ENCODE measurements around the gene MRPS22. TPM values are rescaled to one million over a fixed set of nuclear protein-coding genes. Genes with fewer than 3 reads are reported as not detected.

Gene MRPS22
- 75.8 and 92.1 TPM in 2 replicates for total RNA-seq (ENCODE audit: low replicate concordance)

GRCh38 chr3:139343895-139344856, at the start of gene MRPS22:
Gene MRPS22 (plus strand): TSS chr3:139344020. CDS start chr3:139344027, 7 bp downstream.
- DNase-seq (ENCODE audit: low read depth): peak; percentile 91
- H3K4me3 ChIP-seq (ENCODE audit: low read depth, low read length): peak within 1 kb of the TSS; percentile 84
- TF ChIP-seq, protein P1, sequence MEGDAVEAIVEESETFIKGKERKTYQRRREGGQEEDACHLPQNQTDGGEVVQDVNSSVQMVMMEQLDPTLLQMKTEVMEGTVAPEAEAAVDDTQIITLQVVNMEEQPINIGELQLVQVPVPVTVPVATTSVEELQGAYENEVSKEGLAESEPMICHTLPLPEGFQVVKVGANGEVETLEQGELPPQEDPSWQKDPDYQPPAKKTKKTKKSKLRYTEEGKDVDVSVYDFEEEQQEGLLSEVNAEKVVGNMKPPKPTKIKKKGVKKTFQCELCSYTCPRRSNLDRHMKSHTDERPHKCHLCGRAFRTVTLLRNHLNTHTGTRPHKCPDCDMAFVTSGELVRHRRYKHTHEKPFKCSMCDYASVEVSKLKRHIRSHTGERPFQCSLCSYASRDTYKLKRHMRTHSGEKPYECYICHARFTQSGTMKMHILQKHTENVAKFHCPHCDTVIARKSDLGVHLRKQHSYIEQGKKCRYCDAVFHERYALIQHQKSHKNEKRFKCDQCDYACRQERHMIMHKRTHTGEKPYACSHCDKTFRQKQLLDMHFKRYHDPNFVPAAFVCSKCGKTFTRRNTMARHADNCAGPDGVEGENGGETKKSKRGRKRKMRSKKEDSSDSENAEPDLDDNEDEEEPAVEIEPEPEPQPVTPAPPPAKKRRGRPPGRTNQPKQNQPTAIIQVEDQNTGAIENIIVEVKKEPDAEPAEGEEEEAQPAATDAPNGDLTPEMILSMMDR (IDR thresholded peaks at IDR 0.05; ENCODE audit: insufficient read depth, low read length): no peak

DNA sequence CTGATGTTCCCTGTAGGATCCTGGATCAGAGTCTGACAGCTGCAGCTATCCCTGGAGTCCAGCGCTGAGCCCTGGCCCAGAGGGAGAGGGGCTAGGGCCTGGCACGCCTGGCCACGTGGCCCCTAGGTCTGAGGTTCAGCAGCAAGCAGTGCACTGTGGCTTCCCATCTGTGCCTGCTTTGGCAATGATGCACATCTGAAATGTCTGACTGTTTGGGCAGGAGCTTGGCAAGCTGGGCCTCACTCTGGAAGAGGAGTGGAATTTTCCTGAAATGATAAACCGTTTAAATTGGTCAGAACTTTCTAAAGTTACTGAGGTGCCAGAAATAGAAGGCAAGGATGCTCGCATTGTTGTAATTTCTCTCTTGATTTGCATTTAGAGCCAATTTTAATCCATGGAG, 48.8 kb upstream of the MRPS22 start:
- no peak overlapping the region for H3K4me3 ChIP-seq (ENCODE audit: low read depth, low read length)
- no peak for DNase-seq (ENCODE audit: low read depth)
- TF ChIP-seq, protein P1 (IDR thresholded peaks at IDR 0.05; ENCODE audit: insufficient read depth, low read length): no peak

- TF ChIP-seq, protein P1 (IDR thresholded peaks at IDR 0.05; ENCODE audit: insufficient read depth, low read length): no peak
- H3K4me3 ChIP-seq (ENCODE audit: low read depth, low read length): no peak overlapping the region
- no peak for DNase-seq (ENCODE audit: low read depth)
Observed at GRCh38 chr3:139296141-139296718, 47.6 kb upstream of the MRPS22 start.

DNA sequence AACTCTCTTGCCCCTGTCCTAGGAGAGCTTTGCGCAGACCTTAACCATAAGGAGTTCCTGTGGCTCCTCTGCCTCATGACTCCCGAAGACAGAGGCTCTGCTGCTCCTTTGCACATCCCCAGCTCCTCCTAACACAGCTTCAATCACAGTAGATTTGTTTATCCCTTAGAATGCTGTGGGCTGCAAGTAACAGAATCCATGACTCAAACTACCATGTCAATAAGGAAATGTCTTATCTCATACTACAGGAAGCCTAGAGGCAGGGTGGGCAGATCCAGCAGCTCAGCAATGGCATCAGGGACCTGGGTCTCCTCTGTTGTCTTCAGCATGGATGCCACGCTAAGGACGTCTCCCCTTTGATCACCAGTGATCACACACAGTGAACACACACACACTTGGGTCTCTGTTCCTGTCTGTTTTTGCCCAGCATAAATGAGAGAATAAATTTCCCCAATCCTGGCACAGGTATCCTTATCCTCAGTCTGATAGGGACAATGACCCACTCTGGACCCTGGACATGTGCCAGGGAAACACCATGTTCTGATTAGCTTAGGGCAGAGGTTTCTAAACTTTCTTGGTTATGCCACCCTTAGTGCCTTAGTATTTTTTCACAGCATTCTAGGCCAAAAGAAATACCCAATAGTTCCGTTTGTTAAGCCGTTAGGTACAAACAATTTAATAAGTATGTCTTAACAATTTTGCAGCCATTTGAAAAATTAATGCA, 46.1 kb upstream of the MRPS22 start:
- TF ChIP-seq, protein P1 (IDR thresholded peaks at IDR 0.05; ENCODE audit: insufficient read depth, low read length): no peak
- no peak for DNase-seq (ENCODE audit: low read depth)
- H3K4me3 ChIP-seq (ENCODE audit: low read depth, low read length): no peak overlapping the region

- TF ChIP-seq, protein P1 (IDR thresholded peaks at IDR 0.05; ENCODE audit: insufficient read depth, low read length): no peak
- no peak overlapping the region for H3K4me3 ChIP-seq (ENCODE audit: low read depth, low read length)
- peak; percentile 67 for DNase-seq (ENCODE audit: low read depth)
Observed at GRCh38 chr3:139299261-139300132, 44.3 kb upstream of the MRPS22 start.

- DNase-seq (ENCODE audit: low read depth): no peak
- TF ChIP-seq, protein P1 (IDR thresholded peaks at IDR 0.05; ENCODE audit: insufficient read depth, low read length): no peak
- no peak overlapping the region for H3K4me3 ChIP-seq (ENCODE audit: low read depth, low read length)
Observed at GRCh38 chr3:139300416-139300815, 43.4 kb upstream of the MRPS22 start.

Measured in fibroblast of the aortic adventitia (primary cell).